Measurements from ENCODE around the gene EXOG. TPM values are rescaled to one million over a fixed set of nuclear protein-coding genes. Genes with fewer than 3 reads are reported as not detected.

Gene EXOG
- total and polyA plus RNA-seq, 10 of the 15 experiments (the other 5 are each of a cell fraction or from before 2014, with no cell fraction given), result 7.8 to 20.9 (median 19.6) TPM

DNA sequence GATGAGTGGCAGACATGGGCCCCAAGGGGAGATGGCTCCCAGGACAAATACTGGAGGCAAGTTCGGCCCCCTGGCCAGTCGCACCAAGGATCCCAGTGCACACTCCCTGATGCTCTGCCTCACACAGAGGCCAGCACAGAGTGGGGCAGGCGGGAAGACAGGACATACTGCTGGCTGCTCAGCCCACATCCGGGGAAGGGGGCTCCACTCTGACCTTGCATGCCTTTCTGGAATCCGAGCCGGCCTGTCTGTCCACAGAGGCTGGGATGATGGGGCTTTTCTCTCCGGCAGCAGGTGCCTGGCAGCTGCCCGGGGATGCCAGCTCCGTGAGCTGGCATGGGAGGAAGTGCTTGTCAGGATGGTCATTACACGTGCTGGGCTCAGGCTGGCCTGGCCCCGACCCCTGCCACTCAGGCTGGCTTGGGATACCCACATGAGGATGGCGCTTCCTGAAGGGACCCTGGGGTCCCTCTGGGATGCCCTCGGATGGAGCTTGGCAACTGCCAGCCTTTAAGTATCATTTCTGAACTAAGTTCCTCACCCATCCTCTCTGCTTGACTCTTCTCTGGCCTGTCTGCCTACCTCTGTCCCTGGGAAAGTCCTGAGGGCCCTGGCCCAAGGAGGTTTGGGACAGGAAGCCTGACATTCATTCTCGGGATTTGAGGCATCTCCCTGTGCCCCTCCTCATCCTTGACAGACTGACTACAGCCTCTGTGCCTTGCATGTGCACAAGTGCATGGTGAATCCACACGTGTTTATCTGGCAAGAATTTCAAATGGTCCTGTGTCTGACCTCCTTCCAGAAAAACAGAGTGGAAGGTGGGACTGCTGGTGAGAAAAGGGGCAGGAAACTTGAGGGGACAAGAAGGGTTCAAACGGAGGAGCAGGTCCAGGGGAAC is 46.5 kb downstream of the EXOG start:
- no TSS peak for BruUV-seq (replicated peaks)
- POLR2A ChIA-PET, result no interaction called here
- CTCF ChIA-PET, result interaction anchor here (2.3 kb wide), 1 partner anchor 21 kb away, joined by 15 read pairs; no protein-coding TSS in a partner anchor
- in situ Hi-C loops (cut with MboI), result no loop called here
- H3K36me3 ChIP-seq (ENCODE audit: control insufficient read depth in 2 of 2, insufficient read depth in 2 of 2, low read length in 1 of 2), result no peaks in the 10 kb centered on the region
- no peak overlapping the region for H3K4me2 ChIP-seq (ENCODE audit: control insufficient read depth, insufficient read depth)
- intact Hi-C loops (cut with micrococcal nuclease; ENCODE audit: unreplicated experiment), result no loop called here
- H3K4me3 ChIP-seq, result no peak overlapping the region
- H3K27ac ChIP-seq (ENCODE audit: control insufficient read depth, insufficient read depth), result no peak overlapping the region
- SMC1A ChIA-PET (ENCODE audit: uncharacterized antibody, unreplicated experiment), result no interaction called here
- ATAC-seq (no peak), DNase-seq (ENCODE audit: low read depth, low spot score) (no peak), FAIRE-seq (no peak)
- no peaks in the 10 kb centered on the region for H3K27me3 ChIP-seq (replicated peaks in 1 of 2; ENCODE audit: control insufficient read depth in 2 of 2, insufficient read depth in 2 of 2, low read length in 1 of 2)
- TF ChIP-seq TAF1 (IDR thresholded peaks at IDR 0.05; ENCODE audit: borderline replicate concordance, low read depth, low read length) (no peak), NR2F1 (conservative IDR thresholded peaks at IDR 0.05) (no peak), TBL1XR1 (IDR thresholded peaks at IDR 0.05; ENCODE audit: low read depth, low read length) (no peak), SUPT20H (IDR thresholded peaks at IDR 0.05; ENCODE audit: borderline replicate concordance, control insufficient read depth, low read depth, low read length) (no peak), PAX5 (IDR thresholded peaks at IDR 0.05; ENCODE audit: borderline replicate concordance, low read depth, low read length) (no peak), MYC (IDR thresholded peaks at IDR 0.05; ENCODE audit: insufficient read depth, insufficient read length, insufficient replicate concordance, low read length, severe bottlenecking) (no peak), ZNF207 (IDR thresholded peaks at IDR 0.05; ENCODE audit: borderline replicate concordance) (no peak), JUND (IDR thresholded peaks at IDR 0.05; ENCODE audit: low read depth, low read length) (no peak), HCFC1 (IDR thresholded peaks at IDR 0.05; ENCODE audit: low read length) (no peak), ZNF24 (IDR thresholded peaks at IDR 0.05) (no peak), SMAD1 (IDR thresholded peaks at IDR 0.05; ENCODE audit: low read depth, partially characterized antibody) (no peak)
- TF ChIP-seq, protein P1, sequence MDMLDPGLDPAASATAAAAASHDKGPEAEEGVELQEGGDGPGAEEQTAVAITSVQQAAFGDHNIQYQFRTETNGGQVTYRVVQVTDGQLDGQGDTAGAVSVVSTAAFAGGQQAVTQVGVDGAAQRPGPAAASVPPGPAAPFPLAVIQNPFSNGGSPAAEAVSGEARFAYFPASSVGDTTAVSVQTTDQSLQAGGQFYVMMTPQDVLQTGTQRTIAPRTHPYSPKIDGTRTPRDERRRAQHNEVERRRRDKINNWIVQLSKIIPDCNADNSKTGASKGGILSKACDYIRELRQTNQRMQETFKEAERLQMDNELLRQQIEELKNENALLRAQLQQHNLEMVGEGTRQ (IDR thresholded peaks at IDR 0.05; ENCODE audit: borderline replicate concordance, low read depth, low read length), result no peak
- TF ChIP-seq, protein P2, sequence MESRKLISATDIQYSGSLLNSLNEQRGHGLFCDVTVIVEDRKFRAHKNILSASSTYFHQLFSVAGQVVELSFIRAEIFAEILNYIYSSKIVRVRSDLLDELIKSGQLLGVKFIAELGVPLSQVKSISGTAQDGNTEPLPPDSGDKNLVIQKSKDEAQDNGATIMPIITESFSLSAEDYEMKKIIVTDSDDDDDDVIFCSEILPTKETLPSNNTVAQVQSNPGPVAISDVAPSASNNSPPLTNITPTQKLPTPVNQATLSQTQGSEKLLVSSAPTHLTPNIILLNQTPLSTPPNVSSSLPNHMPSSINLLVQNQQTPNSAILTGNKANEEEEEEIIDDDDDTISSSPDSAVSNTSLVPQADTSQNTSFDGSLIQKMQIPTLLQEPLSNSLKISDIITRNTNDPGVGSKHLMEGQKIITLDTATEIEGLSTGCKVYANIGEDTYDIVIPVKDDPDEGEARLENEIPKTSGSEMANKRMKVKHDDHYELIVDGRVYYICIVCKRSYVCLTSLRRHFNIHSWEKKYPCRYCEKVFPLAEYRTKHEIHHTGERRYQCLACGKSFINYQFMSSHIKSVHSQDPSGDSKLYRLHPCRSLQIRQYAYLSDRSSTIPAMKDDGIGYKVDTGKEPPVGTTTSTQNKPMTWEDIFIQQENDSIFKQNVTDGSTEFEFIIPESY (IDR thresholded peaks at IDR 0.05), result no peak
- no peak overlapping the region for H2AFZ ChIP-seq (ENCODE audit: control insufficient read depth, low read depth, low read length)
- no peaks in the 10 kb centered on the region for H4K20me1 ChIP-seq (ENCODE audit: control insufficient read depth, insufficient read depth)
- no peak overlapping the region for H3K9ac ChIP-seq (ENCODE audit: control insufficient read depth, insufficient read depth, low read length)
- no peaks in the 10 kb centered on the region for H3K9me3 ChIP-seq (replicated peaks; ENCODE audit: control insufficient read depth, insufficient read depth, low read length)
- RAD21 ChIA-PET (ENCODE audit: unreplicated experiment), result no interaction called here
- WGBS (ENCODE audit: insufficient coverage, insufficient replicate concordance, low lambda C conversion rate, missing lambda C conversion rate), result 46% methylated on average over 16 of the region's 16 CpGs
- no peaks in the 10 kb centered on the region for H3K79me2 ChIP-seq (ENCODE audit: control insufficient read depth, insufficient read depth, low read length)
- no peaks in the 10 kb centered on the region for H3K4me1 ChIP-seq (ENCODE audit: control insufficient read depth, insufficient read depth, low read length)
